Measurements from ENCODE around the gene CLIC3.

CLIC3 gene

GRCh38 chr9:136975644-136976043 is 20.7 kb downstream of the CLIC3 start:
- H3K9ac ChIP-seq (ENCODE audit: low read length), result no peak overlapping the region
- no peaks in the 10 kb centered on the region for H3K9me3 ChIP-seq (ENCODE audit: control insufficient read depth, low read length)
- no peak for DNase-seq (ENCODE audit: low read depth)
- no peaks in the 10 kb centered on the region for H3K27me3 ChIP-seq (replicated peaks; ENCODE audit: control insufficient read depth, insufficient read depth, low read length)
- H3K36me3 ChIP-seq (ENCODE audit: control insufficient read depth, insufficient read depth, low read length, severe bottlenecking), result no peaks in the 10 kb centered on the region
- H3K4me3 ChIP-seq (ENCODE audit: low read length), result no peak overlapping the region
- peaks cover 5% of the 10 kb centered on the region for H3K4me1 ChIP-seq (ENCODE audit: control insufficient read depth, insufficient read depth, low read length)

- H3K27me3 ChIP-seq (replicated peaks; ENCODE audit: control insufficient read depth, insufficient read depth, low read length), result no peaks in the 10 kb centered on the region
- H3K36me3 ChIP-seq (ENCODE audit: control insufficient read depth, insufficient read depth, low read length, severe bottlenecking), result no peaks in the 10 kb centered on the region
- DNase-seq (ENCODE audit: low read depth), result no peak
- H3K4me1 ChIP-seq (ENCODE audit: control insufficient read depth, insufficient read depth, low read length), result peaks cover 5% of the 10 kb centered on the region
- no peak overlapping the region for H3K4me3 ChIP-seq (ENCODE audit: low read length)
- no peak overlapping the region for H3K9ac ChIP-seq (ENCODE audit: low read length)
- no peaks in the 10 kb centered on the region for H3K9me3 ChIP-seq (ENCODE audit: control insufficient read depth, low read length)
These were observed 21.4 kb downstream of the CLIC3 start for GRCh38 chr9:136974817-136975535.

- H3K9me3 ChIP-seq (ENCODE audit: control insufficient read depth, low read length), result no peaks in the 10 kb centered on the region
- peaks cover 5% of the 10 kb centered on the region for H3K4me1 ChIP-seq (ENCODE audit: control insufficient read depth, insufficient read depth, low read length)
- no peak overlapping the region for H3K9ac ChIP-seq (ENCODE audit: low read length)
- no peak for DNase-seq (ENCODE audit: low read depth)
- no peaks in the 10 kb centered on the region for H3K27me3 ChIP-seq (replicated peaks; ENCODE audit: control insufficient read depth, insufficient read depth, low read length)
- no peak overlapping the region for H3K4me3 ChIP-seq (ENCODE audit: low read length)
- no peaks in the 10 kb centered on the region for H3K36me3 ChIP-seq (ENCODE audit: control insufficient read depth, insufficient read depth, low read length, severe bottlenecking)
These were observed 22.4 kb downstream of the CLIC3 start for GRCh38 chr9:136973618-136974617.

GRCh38 chr9:136972743-136973142 is 23.6 kb downstream of the CLIC3 start:
- Histone ChIP-seq H3K4me3 (ENCODE audit: low read length) (no peak overlapping the region), H3K27me3 (replicated peaks; ENCODE audit: control insufficient read depth, insufficient read depth, low read length) (no peaks in the 10 kb centered on the region), H3K9ac (ENCODE audit: low read length) (no peak overlapping the region), H3K9me3 (ENCODE audit: control insufficient read depth, low read length) (no peaks in the 10 kb centered on the region), H3K4me1 (ENCODE audit: control insufficient read depth, insufficient read depth, low read length) (peaks cover 5% of the 10 kb centered on the region), H3K36me3 (ENCODE audit: control insufficient read depth, insufficient read depth, low read length, severe bottlenecking) (no peaks in the 10 kb centered on the region)
- DNase-seq (ENCODE audit: low read depth), result no peak

GRCh38 chr9:136972335-136972734 is 24.0 kb downstream of the CLIC3 start:
- Histone ChIP-seq H3K4me1 (ENCODE audit: control insufficient read depth, insufficient read depth, low read length) (peaks cover 1% of the 10 kb centered on the region), H3K4me3 (ENCODE audit: low read length) (no peak overlapping the region), H3K9ac (ENCODE audit: low read length) (no peak overlapping the region), H3K36me3 (ENCODE audit: control insufficient read depth, insufficient read depth, low read length, severe bottlenecking) (no peaks in the 10 kb centered on the region), H3K27me3 (replicated peaks; ENCODE audit: control insufficient read depth, insufficient read depth, low read length) (no peaks in the 10 kb centered on the region), H3K9me3 (ENCODE audit: control insufficient read depth, low read length) (no peaks in the 10 kb centered on the region)
- DNase-seq (ENCODE audit: low read depth), result no peak

- no peak for DNase-seq (ENCODE audit: low read depth)
- Histone ChIP-seq H3K4me3 (ENCODE audit: low read length) (no peak overlapping the region), H3K36me3 (ENCODE audit: control insufficient read depth, insufficient read depth, low read length, severe bottlenecking) (no peaks in the 10 kb centered on the region), H3K9me3 (ENCODE audit: control insufficient read depth, low read length) (no peaks in the 10 kb centered on the region), H3K9ac (ENCODE audit: low read length) (no peak overlapping the region), H3K27me3 (replicated peaks; ENCODE audit: control insufficient read depth, insufficient read depth, low read length) (no peaks in the 10 kb centered on the region), H3K4me1 (ENCODE audit: control insufficient read depth, insufficient read depth, low read length) (no peaks in the 10 kb centered on the region)
These were observed 24.6 kb downstream of the CLIC3 start for GRCh38 chr9:136971746-136972145.

- H3K36me3 ChIP-seq (ENCODE audit: control insufficient read depth, insufficient read depth, low read length, severe bottlenecking), result no peaks in the 10 kb centered on the region
- no peak for DNase-seq (ENCODE audit: low read depth)
- no peaks in the 10 kb centered on the region for H3K9me3 ChIP-seq (ENCODE audit: control insufficient read depth, low read length)
- H3K9ac ChIP-seq (ENCODE audit: low read length), result no peak overlapping the region
- H3K4me1 ChIP-seq (ENCODE audit: control insufficient read depth, insufficient read depth, low read length), result no peaks in the 10 kb centered on the region
- H3K4me3 ChIP-seq (ENCODE audit: low read length), result no peak overlapping the region
- peaks cover 9% of the 10 kb centered on the region for H3K27me3 ChIP-seq (replicated peaks; ENCODE audit: control insufficient read depth, insufficient read depth, low read length)
These were observed 26.0 kb downstream of the CLIC3 start for GRCh38 chr9:136970361-136970760.

GRCh38 chr9:136969774-136970173 is 26.6 kb downstream of the CLIC3 start:
- Histone ChIP-seq H3K4me3 (ENCODE audit: low read length) (no peak overlapping the region), H3K9ac (ENCODE audit: low read length) (no peak overlapping the region), H3K27me3 (replicated peaks; ENCODE audit: control insufficient read depth, insufficient read depth, low read length) (peaks cover 9% of the 10 kb centered on the region), H3K4me1 (ENCODE audit: control insufficient read depth, insufficient read depth, low read length) (no peaks in the 10 kb centered on the region), H3K36me3 (ENCODE audit: control insufficient read depth, insufficient read depth, low read length, severe bottlenecking) (no peaks in the 10 kb centered on the region), H3K9me3 (ENCODE audit: control insufficient read depth, low read length) (no peaks in the 10 kb centered on the region)
- DNase-seq (ENCODE audit: low read depth), result no peak

- Histone ChIP-seq H3K4me1 (ENCODE audit: control insufficient read depth, insufficient read depth, low read length) (no peaks in the 10 kb centered on the region), H3K4me3 (ENCODE audit: low read length) (no peak overlapping the region), H3K36me3 (ENCODE audit: control insufficient read depth, insufficient read depth, low read length, severe bottlenecking) (no peaks in the 10 kb centered on the region), H3K27me3 (replicated peaks; ENCODE audit: control insufficient read depth, insufficient read depth, low read length) (peaks cover 9% of the 10 kb centered on the region), H3K9ac (ENCODE audit: low read length) (no peak overlapping the region), H3K9me3 (ENCODE audit: control insufficient read depth, low read length) (no peaks in the 10 kb centered on the region)
- no peak for DNase-seq (ENCODE audit: low read depth)
These were observed 27.2 kb downstream of the CLIC3 start for GRCh38 chr9:136969150-136969549.

GRCh38 chr9:136968333-136969127 is 27.8 kb downstream of the CLIC3 start:
- Histone ChIP-seq H3K36me3 (ENCODE audit: control insufficient read depth, insufficient read depth, low read length, severe bottlenecking) (no peaks in the 10 kb centered on the region), H3K4me3 (ENCODE audit: low read length) (no peak overlapping the region), H3K9ac (ENCODE audit: low read length) (no peak overlapping the region), H3K9me3 (ENCODE audit: control insufficient read depth, low read length) (no peaks in the 10 kb centered on the region), H3K4me1 (ENCODE audit: control insufficient read depth, insufficient read depth, low read length) (no peaks in the 10 kb centered on the region), H3K27me3 (replicated peaks; ENCODE audit: control insufficient read depth, insufficient read depth, low read length) (peaks cover 9% of the 10 kb centered on the region)
- no peak for DNase-seq (ENCODE audit: low read depth)
